ENCODE data around the gene BHLHA15. TPM values are rescaled to one million over a fixed set of nuclear protein-coding genes. Genes with fewer than 3 reads are reported as not detected.

BHLHA15 gene
- total RNA-seq, 1 experiment from 2014 or later: 2.8 TPM

DNA sequence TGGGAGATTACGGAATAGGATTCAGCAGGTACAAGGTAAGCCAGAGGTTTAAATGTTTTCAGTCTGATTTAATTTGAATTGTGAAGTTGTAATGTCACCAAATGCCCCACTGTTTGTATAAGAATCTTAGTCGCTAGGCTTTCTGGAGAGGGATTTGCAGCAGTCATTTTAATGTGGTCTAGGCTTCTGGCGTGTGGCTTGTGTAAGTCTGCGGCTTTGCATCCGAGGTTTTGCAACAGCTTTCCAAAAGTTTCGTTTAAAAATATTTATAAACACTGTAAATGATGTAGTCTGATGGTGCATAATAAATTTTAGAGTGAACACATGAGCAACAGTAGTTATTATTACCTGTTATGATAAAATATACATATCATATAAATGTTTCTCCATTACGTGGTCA lies 26.1 kb upstream of the BHLHA15 start (continued):
- TF ChIP-seq FOXK1 (CRISPR knock-in tag; IDR thresholded peaks at IDR 0.05) (no peak), ZMAT4 (CRISPR knock-in tag; IDR thresholded peaks at IDR 0.05) (no peak)
- TF ChIP-seq, protein P1, sequence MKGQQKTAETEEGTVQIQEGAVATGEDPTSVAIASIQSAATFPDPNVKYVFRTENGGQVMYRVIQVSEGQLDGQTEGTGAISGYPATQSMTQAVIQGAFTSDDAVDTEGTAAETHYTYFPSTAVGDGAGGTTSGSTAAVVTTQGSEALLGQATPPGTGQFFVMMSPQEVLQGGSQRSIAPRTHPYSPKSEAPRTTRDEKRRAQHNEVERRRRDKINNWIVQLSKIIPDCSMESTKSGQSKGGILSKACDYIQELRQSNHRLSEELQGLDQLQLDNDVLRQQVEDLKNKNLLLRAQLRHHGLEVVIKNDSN (CRISPR knock-in tag; IDR thresholded peaks at IDR 0.05): no peak

- no peak for ATAC-seq
- Mint-ChIP-seq H3K4me3 (no peak overlapping the region), H3K27me3 (ENCODE audit: low read depth) (no peaks in the 10 kb centered on the region), H3K27ac (no peak overlapping the region), H3K9me3 (peaks cover 3% of the 10 kb centered on the region; the same call in 1 of the 2 replicates), H3K4me1 (peaks cover 16% of the 10 kb centered on the region), H3K36me3 (peaks cover 19% of the 10 kb centered on the region)
- no peak for DNase-seq (ENCODE audit: low spot score)
- ChIA-PET POLR2A (no interaction called here), CTCF (no interaction called here)
- TF ChIP-seq, protein P2, sequence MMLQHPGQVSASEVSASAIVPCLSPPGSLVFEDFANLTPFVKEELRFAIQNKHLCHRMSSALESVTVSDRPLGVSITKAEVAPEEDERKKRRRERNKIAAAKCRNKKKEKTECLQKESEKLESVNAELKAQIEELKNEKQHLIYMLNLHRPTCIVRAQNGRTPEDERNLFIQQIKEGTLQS (CRISPR knock-in tag; conservative IDR thresholded peaks at IDR 0.05): no peak
- TF ChIP-seq CREM (CRISPR knock-in tag; IDR thresholded peaks at IDR 0.05): no peak
- TF ChIP-seq ZNF512 (CRISPR knock-in tag; IDR thresholded peaks at IDR 0.05; ENCODE audit: borderline replicate concordance): no peak
- TF ChIP-seq ZNF317 (CRISPR knock-in tag; IDR thresholded peaks at IDR 0.05; ENCODE audit: borderline replicate concordance, low read depth): no peak
- no peak for TF ChIP-seq ZNF219 (CRISPR knock-in tag; IDR thresholded peaks at IDR 0.05; ENCODE audit: borderline replicate concordance)
- no peak for TF ChIP-seq EMX1 (CRISPR knock-in tag; IDR thresholded peaks at IDR 0.05)
Measured at GRCh38 chr7:98186452-98187137, 24.6 kb upstream of the BHLHA15 start.

GRCh38 chr7:98187138-98187502 lies 24.1 kb upstream of the BHLHA15 start:
- Mint-ChIP-seq H3K27ac (no peak overlapping the region), H3K9me3 (peaks cover 3% of the 10 kb centered on the region; the same call in 1 of the 2 replicates), H3K27me3 (ENCODE audit: low read depth) (no peaks in the 10 kb centered on the region), H3K36me3 (peaks cover 19% of the 10 kb centered on the region), H3K4me1 (peaks cover 12% of the 10 kb centered on the region), H3K4me3 (no peak overlapping the region)
- ATAC-seq (no peak), DNase-seq (ENCODE audit: low spot score) (no peak)
- CTCF ChIA-PET: interaction anchor here (0.8 kb wide), 1 partner anchor 21 kb away, joined by 3 read pairs; no protein-coding TSS in a partner anchor
- POLR2A ChIA-PET: no interaction called here
- TF ChIP-seq, protein P3, sequence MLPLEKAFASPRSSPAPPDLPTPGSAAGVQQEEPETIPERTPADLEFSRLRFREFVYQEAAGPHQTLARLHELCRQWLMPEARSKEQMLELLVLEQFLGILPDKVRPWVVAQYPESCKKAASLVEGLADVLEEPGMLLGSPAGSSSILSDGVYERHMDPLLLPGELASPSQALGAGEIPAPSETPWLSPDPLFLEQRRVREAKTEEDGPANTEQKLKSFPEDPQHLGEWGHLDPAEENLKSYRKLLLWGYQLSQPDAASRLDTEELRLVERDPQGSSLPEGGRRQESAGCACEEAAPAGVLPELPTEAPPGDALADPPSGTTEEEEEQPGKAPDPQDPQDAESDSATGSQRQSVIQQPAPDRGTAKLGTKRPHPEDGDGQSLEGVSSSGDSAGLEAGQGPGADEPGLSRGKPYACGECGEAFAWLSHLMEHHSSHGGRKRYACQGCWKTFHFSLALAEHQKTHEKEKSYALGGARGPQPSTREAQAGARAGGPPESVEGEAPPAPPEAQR (CRISPR knock-in tag; IDR thresholded peaks at IDR 0.05): no peak
- TF ChIP-seq HMGXB4 (CRISPR knock-in tag; IDR thresholded peaks at IDR 0.05) (no peak), MLX (CRISPR knock-in tag; IDR thresholded peaks at IDR 0.05) (no peak), ZNF121 (CRISPR knock-in tag; IDR thresholded peaks at IDR 0.05) (no peak), KAT7 (CRISPR knock-in tag; IDR thresholded peaks at IDR 0.05; ENCODE audit: borderline replicate concordance) (no peak), ZNF138 (CRISPR knock-in tag; conservative IDR thresholded peaks at IDR 0.05) (no peak), PRRX2 (CRISPR knock-in tag; IDR thresholded peaks at IDR 0.05) (no peak), CBFB (CRISPR knock-in tag; IDR thresholded peaks at IDR 0.05; ENCODE audit: low read depth) (no peak)
- TF ChIP-seq, protein P4, sequence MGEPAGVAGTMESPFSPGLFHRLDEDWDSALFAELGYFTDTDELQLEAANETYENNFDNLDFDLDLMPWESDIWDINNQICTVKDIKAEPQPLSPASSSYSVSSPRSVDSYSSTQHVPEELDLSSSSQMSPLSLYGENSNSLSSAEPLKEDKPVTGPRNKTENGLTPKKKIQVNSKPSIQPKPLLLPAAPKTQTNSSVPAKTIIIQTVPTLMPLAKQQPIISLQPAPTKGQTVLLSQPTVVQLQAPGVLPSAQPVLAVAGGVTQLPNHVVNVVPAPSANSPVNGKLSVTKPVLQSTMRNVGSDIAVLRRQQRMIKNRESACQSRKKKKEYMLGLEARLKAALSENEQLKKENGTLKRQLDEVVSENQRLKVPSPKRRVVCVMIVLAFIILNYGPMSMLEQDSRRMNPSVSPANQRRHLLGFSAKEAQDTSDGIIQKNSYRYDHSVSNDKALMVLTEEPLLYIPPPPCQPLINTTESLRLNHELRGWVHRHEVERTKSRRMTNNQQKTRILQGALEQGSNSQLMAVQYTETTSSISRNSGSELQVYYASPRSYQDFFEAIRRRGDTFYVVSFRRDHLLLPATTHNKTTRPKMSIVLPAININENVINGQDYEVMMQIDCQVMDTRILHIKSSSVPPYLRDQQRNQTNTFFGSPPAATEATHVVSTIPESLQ (CRISPR knock-in tag; IDR thresholded peaks at IDR 0.05): no peak
- TF ChIP-seq, protein P5, sequence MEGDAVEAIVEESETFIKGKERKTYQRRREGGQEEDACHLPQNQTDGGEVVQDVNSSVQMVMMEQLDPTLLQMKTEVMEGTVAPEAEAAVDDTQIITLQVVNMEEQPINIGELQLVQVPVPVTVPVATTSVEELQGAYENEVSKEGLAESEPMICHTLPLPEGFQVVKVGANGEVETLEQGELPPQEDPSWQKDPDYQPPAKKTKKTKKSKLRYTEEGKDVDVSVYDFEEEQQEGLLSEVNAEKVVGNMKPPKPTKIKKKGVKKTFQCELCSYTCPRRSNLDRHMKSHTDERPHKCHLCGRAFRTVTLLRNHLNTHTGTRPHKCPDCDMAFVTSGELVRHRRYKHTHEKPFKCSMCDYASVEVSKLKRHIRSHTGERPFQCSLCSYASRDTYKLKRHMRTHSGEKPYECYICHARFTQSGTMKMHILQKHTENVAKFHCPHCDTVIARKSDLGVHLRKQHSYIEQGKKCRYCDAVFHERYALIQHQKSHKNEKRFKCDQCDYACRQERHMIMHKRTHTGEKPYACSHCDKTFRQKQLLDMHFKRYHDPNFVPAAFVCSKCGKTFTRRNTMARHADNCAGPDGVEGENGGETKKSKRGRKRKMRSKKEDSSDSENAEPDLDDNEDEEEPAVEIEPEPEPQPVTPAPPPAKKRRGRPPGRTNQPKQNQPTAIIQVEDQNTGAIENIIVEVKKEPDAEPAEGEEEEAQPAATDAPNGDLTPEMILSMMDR (IDR thresholded peaks at IDR 0.05): no peak

All from WTC11 (cell line).